Small intestine (tissue), 7 donors: Measurements from ENCODE around the gene DOCK1. TPM values are rescaled to one million over a fixed set of nuclear protein-coding genes. Genes with fewer than 3 reads are reported as not detected.
"Not testable (repeated sequence)": the region's sequence is repeated elsewhere in the genome, so short reads cannot be mapped to it uniquely, and the experiment has no call there.

Experiments
- DNase-seq, 2 donors: peaks; one replicate each; pipeline versions ENCODE4 v3.0.0 to v3.0.0-alpha.2; 2013
- FAIRE-seq: peaks from 2 replicates; lab custom pipeline; 2012; peaks lifted over from hg19 to GRCh38; lab: Jason Lieb, UNC
- H3K27ac ChIP-seq, 3 donors: one replicate each; pipeline ENCODE4 v1.5.1; 2013; ENCODE audit warnings: low read length in 2 of 3, mild to moderate bottlenecking in 2 of 3, control low read depth in 1 of 3, inconsistent platforms in 1 of 3, low read depth in 1 of 3, moderate library complexity in 1 of 3
- H3K27me3 ChIP-seq, 3 donors: one replicate each; pipeline ENCODE4 v1.6.1; 2013; ENCODE audit warnings: low read length in 3 of 3, inconsistent platforms in 1 of 3; ENCODE audit not compliant: control insufficient read depth in 3 of 3, insufficient read depth in 3 of 3
- H3K36me3 ChIP-seq, 3 donors: one replicate each; pipeline ENCODE4 v1.6.1; 2013; ENCODE audit warnings: low read length in 3 of 3, inconsistent platforms in 1 of 3, low read depth in 1 of 3, mild to moderate bottlenecking in 1 of 3, moderate library complexity in 1 of 3; ENCODE audit not compliant: control insufficient read depth in 3 of 3, insufficient read depth in 2 of 3
- H3K4me1 ChIP-seq, 3 donors: one replicate each; pipeline ENCODE4 v1.6.1; 2013; ENCODE audit warnings: low read length in 2 of 3, inconsistent platforms in 1 of 3, low read depth in 1 of 3, mild to moderate bottlenecking in 1 of 3, moderate library complexity in 1 of 3; ENCODE audit not compliant: control insufficient read depth in 3 of 3, insufficient read depth in 2 of 3
- H3K4me3 ChIP-seq, 3 donors: one replicate each; pipeline ENCODE4 v1.5.1; 2013; ENCODE audit warnings: low read length in 3 of 3, control low read depth in 1 of 3, inconsistent platforms in 1 of 3, low read depth in 1 of 3, mild to moderate bottlenecking in 1 of 3, moderate library complexity in 1 of 3
- H3K9me3 ChIP-seq, 2 donors: one replicate each; pipeline ENCODE4 v1.6.1; 2013; ENCODE audit warnings: low read depth in 1 of 2, low read length in 1 of 2; ENCODE audit not compliant: control insufficient read depth in 2 of 2, insufficient read depth in 1 of 2
- WGBS, 3 donors: extraction: QIAGEN DNeasy Blood & Tissue Kit; methylation state at CpG; one replicate each; pipeline ENCODE4 v1.1.7; 2013; 5-methylcytosine and 5-hydroxymethylcytosine counted together
- polyA plus RNA-seq, 4 donors: library from polyadenylated mRNA; stranded (reverse) in 3 of 4; unstranded in 1 of 4; fragments of 200-250 nt in 3 of 4; fragments of 120-200 nt in 1 of 4; gene quantifications; one replicate each; pipeline versions ENCODE4 v1.2.1 to v1.2.3, GENCODE V29; 2013
- donor health status: healthy with polysubstance abuse.
- donor health status: control.
- donor health status: control.
- donor health status: Bipolar disorder and iron deficiency.
- donor health status: healthy.

DOCK1 gene
- polyA plus RNA-seq, 4 donors = 16.8 to 27.0 (median 22.1) TPM

- Histone ChIP-seq H3K27me3 (no peaks in the 10 kb centered on the region), H3K27ac (no peak overlapping the region), H3K36me3 (peaks cover 0 to 4% (median 0%) of the 10 kb centered on the region in 3 donors), H3K9me3 (no peaks in the 10 kb centered on the region), H3K4me3 (no peak overlapping the region), H3K4me1 (peaks cover 0 to 1% (median 0%) of the 10 kb centered on the region in 3 donors)
- DNase-seq (no peak), FAIRE-seq (no peak)
- WGBS, 3 donors = 83 to 86% (median 84%) methylated on average over 11 of the region's 11 CpGs
Observed at GRCh38 chr10:126913316-126913715, 8.1 kb downstream of the DOCK1 start.

DNA sequence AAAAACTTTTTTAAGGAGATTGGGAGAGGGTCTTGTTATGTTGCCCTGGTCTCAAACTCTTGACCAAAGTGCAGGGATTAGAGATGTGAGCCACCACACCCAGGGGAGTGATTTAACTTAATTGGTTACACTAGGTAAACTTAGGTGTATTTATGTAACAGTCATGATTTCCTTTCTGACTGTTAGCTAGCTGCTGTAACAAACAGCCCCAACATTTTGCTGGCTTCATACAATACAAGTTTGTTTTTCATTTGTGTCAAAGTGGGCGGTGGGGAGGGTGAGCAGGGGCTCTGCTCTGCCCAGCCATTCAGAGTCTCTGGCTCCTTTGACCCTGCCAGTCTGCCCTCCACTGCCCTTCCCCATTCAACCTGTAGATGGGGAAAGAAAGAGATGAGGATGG is 9.3 kb downstream of the DOCK1 start:
- Histone ChIP-seq H3K4me1 (peaks cover 0 to 7% (median 0%) of the 10 kb centered on the region in 3 donors), H3K4me3 (no peak overlapping the region), H3K27ac (no peak overlapping the region), H3K9me3 (no peaks in the 10 kb centered on the region), H3K36me3 (peaks cover 0 to 6% (median 0%) of the 10 kb centered on the region in 3 donors), H3K27me3 (no peaks in the 10 kb centered on the region)
- DNase-seq = no peak
- no peak for FAIRE-seq
- WGBS, 3 donors = 100% methylated on average over 1 of the region's 1 CpG

DNA sequence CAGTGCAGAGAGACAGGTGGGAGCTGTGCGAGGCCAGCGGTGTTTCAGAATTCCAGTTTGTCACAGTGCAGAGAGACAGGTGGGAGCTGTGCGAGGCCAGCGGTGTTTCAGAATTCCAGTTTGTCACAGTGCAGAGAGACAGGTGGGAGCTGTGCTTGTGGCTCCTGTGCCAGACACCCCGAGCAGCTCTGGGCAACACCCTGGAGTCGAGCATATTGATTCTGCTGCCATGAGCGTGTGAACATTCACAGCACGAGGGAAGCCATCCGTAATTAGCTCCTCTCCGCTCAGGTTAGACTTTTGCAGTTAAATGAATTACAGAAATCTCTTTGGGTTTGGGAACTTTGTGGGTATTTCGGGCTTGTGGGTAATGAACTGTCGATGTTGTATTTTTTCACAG is 11.7 kb downstream of the DOCK1 start:
- H3K27me3 ChIP-seq, H3K9me3 ChIP-seq, DNase-seq, FAIRE-seq, H3K27ac ChIP-seq, H3K4me3 ChIP-seq, H3K4me1 ChIP-seq: not testable (repeated sequence)
- 92 to 96% (median 93%) methylated on average over 12 of the region's 12 CpGs for WGBS, 3 donors
- peaks cover 0 to 13% (median 0%) of the 10 kb centered on the region in 3 donors for H3K36me3 ChIP-seq

GRCh38 chr10:126917375-126917774 is 12.1 kb downstream of the DOCK1 start:
- Histone ChIP-seq H3K27ac (no peak overlapping the region), H3K27me3 (no peaks in the 10 kb centered on the region), H3K4me3 (no peak overlapping the region), H3K36me3 (peaks cover 0 to 13% (median 0%) of the 10 kb centered on the region in 3 donors), H3K4me1 (peaks cover 0 to 7% (median 0%) of the 10 kb centered on the region in 3 donors), H3K9me3 (no peaks in the 10 kb centered on the region)
- FAIRE-seq (no peak), DNase-seq (no peak)
- WGBS, 3 donors = 80 to 84% (median 83%) methylated on average over 7 of the region's 7 CpGs

GRCh38 chr10:126917975-126918908 is 13.0 kb downstream of the DOCK1 start:
- DNase-seq (no peak), FAIRE-seq (no peak)
- H3K27ac ChIP-seq = peak overlapping the region in 1 of 3 donors; percentile 38
- peaks cover 0 to 7% (median 0%) of the 10 kb centered on the region in 3 donors for H3K4me1 ChIP-seq
- no peaks in the 10 kb centered on the region for H3K9me3 ChIP-seq
- no peaks in the 10 kb centered on the region for H3K27me3 ChIP-seq
- peaks cover 0 to 13% (median 0%) of the 10 kb centered on the region in 3 donors for H3K36me3 ChIP-seq
- no peak overlapping the region for H3K4me3 ChIP-seq
- 84 to 93% (median 88%) methylated on average over 24 of the region's 24 CpGs for WGBS, 3 donors

DNA sequence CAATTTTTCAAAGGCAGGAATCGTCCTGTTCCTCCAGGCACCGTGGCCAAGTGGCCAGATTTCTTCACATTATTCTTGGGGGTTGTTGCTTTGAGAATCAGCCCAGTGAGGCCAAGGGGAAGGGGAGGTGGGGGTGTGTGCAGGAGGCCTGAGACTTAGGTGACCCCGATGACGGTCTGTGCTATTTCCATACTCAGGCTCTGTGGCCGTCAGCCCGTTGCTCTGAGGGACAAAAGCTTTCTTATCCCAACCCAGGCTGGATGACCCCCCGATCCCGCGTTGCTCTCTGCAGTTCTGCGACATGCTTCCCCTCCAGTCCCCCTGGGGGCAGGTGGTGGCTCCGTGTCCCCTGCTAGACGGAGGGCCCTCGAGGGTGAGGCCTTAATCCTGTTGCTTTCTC is 14.2 kb downstream of the DOCK1 start:
- H3K27me3 ChIP-seq = no peaks in the 10 kb centered on the region
- no peak overlapping the region for H3K27ac ChIP-seq
- no peak for DNase-seq
- no peak overlapping the region for H3K4me3 ChIP-seq
- WGBS, 3 donors = 71 to 89% (median 79%) methylated on average over 13 of the region's 13 CpGs
- peaks cover 0 to 13% (median 0%) of the 10 kb centered on the region in 3 donors for H3K36me3 ChIP-seq
- no peak for FAIRE-seq
- H3K9me3 ChIP-seq = no peaks in the 10 kb centered on the region
- H3K4me1 ChIP-seq = peaks cover 0 to 7% (median 0%) of the 10 kb centered on the region in 3 donors

DNA sequence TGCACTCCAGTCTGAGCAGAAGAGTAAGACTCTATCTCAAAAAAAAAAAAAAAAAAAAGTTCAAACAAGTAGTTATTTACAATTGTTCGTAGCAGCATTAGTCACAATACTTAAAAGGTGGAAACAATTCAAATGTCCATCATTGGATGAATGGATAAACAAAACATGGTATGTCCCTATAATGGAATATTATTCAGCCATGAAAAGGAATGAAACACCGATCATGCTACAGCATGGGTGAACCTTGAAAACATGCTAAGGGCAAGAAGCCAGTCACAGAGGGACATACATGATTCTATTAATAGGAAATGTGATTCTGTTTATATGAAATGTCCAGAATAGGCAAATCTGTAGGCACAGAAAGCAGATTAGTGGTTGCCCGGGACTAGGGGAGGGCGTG is 15.9 kb downstream of the DOCK1 start:
- Histone ChIP-seq H3K4me3 (no peak overlapping the region), H3K27me3 (no peaks in the 10 kb centered on the region), H3K9me3 (no peaks in the 10 kb centered on the region), H3K36me3 (peaks cover 0 to 13% (median 0%) of the 10 kb centered on the region in 3 donors), H3K4me1 (peaks cover 0 to 7% (median 0%) of the 10 kb centered on the region in 3 donors), H3K27ac (no peak overlapping the region)
- WGBS, 3 donors = 89 to 93% (median 92%) methylated on average over 4 of the region's 4 CpGs
- FAIRE-seq (no peak), DNase-seq (no peak)

DNA sequence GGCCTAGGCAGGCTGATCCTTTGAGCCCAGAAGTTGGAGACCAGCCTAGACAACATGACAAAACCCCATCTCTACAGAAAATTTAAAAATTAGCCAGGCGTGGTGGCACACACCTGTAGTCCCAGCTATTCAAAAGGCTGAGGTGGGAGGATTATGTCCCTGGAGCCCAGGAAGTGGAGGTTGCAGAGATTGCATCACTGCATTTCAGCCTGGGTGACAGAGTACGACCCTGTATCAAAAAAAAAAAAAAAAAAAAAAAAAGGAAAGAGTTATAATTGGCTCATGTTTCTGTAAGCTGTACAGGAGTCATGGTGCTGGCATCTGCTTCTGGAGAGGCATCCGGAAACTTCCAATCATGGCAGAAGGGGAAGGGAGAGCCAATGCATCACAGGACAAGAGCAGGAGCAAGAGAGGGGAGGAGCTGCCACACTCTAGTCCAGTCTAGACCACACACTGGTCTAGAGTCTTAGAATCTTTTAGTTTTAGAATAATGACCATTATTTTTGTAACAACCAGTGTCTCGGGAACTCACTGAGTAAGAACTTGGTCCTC is 16.8 kb downstream of the DOCK1 start:
- WGBS, 3 donors = 75 to 80% (median 77%) methylated on average over 4 of the region's 4 CpGs
- no peak for DNase-seq
- FAIRE-seq = no peak

More for the DNA sequence above, 16.8 kb downstream of the DOCK1 start:
- Histone ChIP-seq H3K9me3 (no peaks in the 10 kb centered on the region), H3K27me3 (no peaks in the 10 kb centered on the region), H3K4me1 (peaks cover 0 to 7% (median 0%) of the 10 kb centered on the region in 3 donors), H3K4me3 (no peak overlapping the region), H3K27ac (no peak overlapping the region), H3K36me3 (peaks cover 0 to 16% (median 0%) of the 10 kb centered on the region in 3 donors)
